Measurements from ENCODE around the gene PPP1R26. TPM values are rescaled to one million over a fixed set of nuclear protein-coding genes. Genes with fewer than 3 reads are reported as not detected.

The PPP1R26 gene
- total and polyA plus RNA-seq, 2 experiments from 2014 or later, result 15.0 to 15.6 TPM

- Histone ChIP-seq H3K27me3 (no peaks in the 10 kb centered on the region), H3K4me2 (no peak overlapping the region), H4K20me1 (ENCODE audit: insufficient read depth, poor library complexity, severe bottlenecking) (no peaks in the 10 kb centered on the region), H2AFZ (no peak overlapping the region), H3K27ac (no peak overlapping the region), H3K79me2 (no peaks in the 10 kb centered on the region), H3K9me3 (ENCODE audit: low read depth) (no peaks in the 10 kb centered on the region), H3K9me2 (replicated peaks; ENCODE audit: insufficient read depth) (no peaks in the 10 kb centered on the region), H3K36me3 (replicated peaks; ENCODE audit: insufficient read depth, low read depth) (no peaks in the 10 kb centered on the region), H3K4me1 (ENCODE audit: insufficient read depth) (no peaks in the 10 kb centered on the region), H3K4me3 (no peak overlapping the region)
- DNase-seq (ENCODE audit: low spot score), result no peak
- 62% methylated on average over 21 of the region's 27 CpGs for WGBS (ENCODE audit: low lambda C conversion rate, missing lambda C conversion rate)
- TF ChIP-seq CTCF (IDR thresholded peaks at IDR 0.05; ENCODE audit: poor library complexity) (no peak), EZH2phosphoT487 (IDR thresholded peaks at IDR 0.05; ENCODE audit: low read depth, severe bottlenecking, unreplicated experiment) (no peak), EZH2 (IDR thresholded peaks at IDR 0.05; ENCODE audit: borderline replicate concordance) (no peak)
Observed at GRCh38 chr9:135524130-135524861, 44.7 kb downstream of the PPP1R26 start.

GRCh38 chr9:135525241-135526088 lies 45.9 kb downstream of the PPP1R26 start:
- no peaks in the 10 kb centered on the region for H4K20me1 ChIP-seq (ENCODE audit: insufficient read depth, poor library complexity, severe bottlenecking)
- no peaks in the 10 kb centered on the region for H3K27me3 ChIP-seq
- no peak for DNase-seq (ENCODE audit: low spot score)
- H3K36me3 ChIP-seq (replicated peaks; ENCODE audit: insufficient read depth, low read depth), result no peaks in the 10 kb centered on the region
- no peak overlapping the region for H3K27ac ChIP-seq
- H3K9me3 ChIP-seq (ENCODE audit: low read depth), result no peaks in the 10 kb centered on the region
- no peak overlapping the region for H2AFZ ChIP-seq
- 88% methylated on average over 18 of the region's 31 CpGs for WGBS (ENCODE audit: low lambda C conversion rate, missing lambda C conversion rate)
- H3K4me3 ChIP-seq, result no peak overlapping the region
- no peaks in the 10 kb centered on the region for H3K79me2 ChIP-seq
- TF ChIP-seq CTCF (IDR thresholded peaks at IDR 0.05; ENCODE audit: poor library complexity), result no peak
- no peak for TF ChIP-seq EZH2phosphoT487 (IDR thresholded peaks at IDR 0.05; ENCODE audit: low read depth, severe bottlenecking, unreplicated experiment)
- no peak for TF ChIP-seq EZH2 (IDR thresholded peaks at IDR 0.05; ENCODE audit: borderline replicate concordance)
- H3K4me2 ChIP-seq, result no peak overlapping the region
- no peaks in the 10 kb centered on the region for H3K4me1 ChIP-seq (ENCODE audit: insufficient read depth)
- H3K9me2 ChIP-seq (replicated peaks; ENCODE audit: insufficient read depth), result no peaks in the 10 kb centered on the region

GRCh38 chr9:135526089-135526729 lies 46.6 kb downstream of the PPP1R26 start:
- H3K4me2 ChIP-seq, result no peak overlapping the region
- H3K9me3 ChIP-seq (ENCODE audit: low read depth), result no peaks in the 10 kb centered on the region
- H3K79me2 ChIP-seq, result no peaks in the 10 kb centered on the region
- no peak for DNase-seq (ENCODE audit: low spot score)
- 89% methylated on average over 3 of the region's 11 CpGs for WGBS (ENCODE audit: low lambda C conversion rate, missing lambda C conversion rate)
- no peaks in the 10 kb centered on the region for H3K36me3 ChIP-seq (replicated peaks; ENCODE audit: insufficient read depth, low read depth)
- H3K27ac ChIP-seq, result no peak overlapping the region
- no peak overlapping the region for H3K4me3 ChIP-seq
- no peaks in the 10 kb centered on the region for H3K27me3 ChIP-seq
- H3K4me1 ChIP-seq (ENCODE audit: insufficient read depth), result no peaks in the 10 kb centered on the region
- TF ChIP-seq EZH2 (IDR thresholded peaks at IDR 0.05; ENCODE audit: borderline replicate concordance) (no peak), EZH2phosphoT487 (IDR thresholded peaks at IDR 0.05; ENCODE audit: low read depth, severe bottlenecking, unreplicated experiment) (no peak), CTCF (IDR thresholded peaks at IDR 0.05; ENCODE audit: poor library complexity) (no peak)
- no peaks in the 10 kb centered on the region for H3K9me2 ChIP-seq (replicated peaks; ENCODE audit: insufficient read depth)
- H2AFZ ChIP-seq, result no peak overlapping the region
- no peaks in the 10 kb centered on the region for H4K20me1 ChIP-seq (ENCODE audit: insufficient read depth, poor library complexity, severe bottlenecking)

Measured in hepatocyte (in vitro differentiated cells).